Tibial nerve (tissue), 4 donors: ENCODE measurements around the gene IP6K3. TPM values are rescaled to one million over a fixed set of nuclear protein-coding genes. Genes with fewer than 3 reads are reported as not detected.

Source experiments
- DNase-seq, 2 donors: peaks; one replicate each; pipeline ENCODE4 v3.0.0-alpha.2; 2019; ENCODE audit warnings: low spot score in 2 of 2
- H3K27ac ChIP-seq, 4 donors: fragments of 200-600 bp; sonication (generic) in 3 of 4; one replicate each; pipeline ENCODE4 v1.5.1; 2017 to 2019; ENCODE audit warnings: mild to moderate bottlenecking in 1 of 4
- H3K27me3 ChIP-seq, 2 donors: fragments of 200-600 bp; sonication (generic) in 1 of 2; one replicate each; pipeline versions ENCODE4 v1.5.1 to v1.6.0; 2017 to 2019
- H3K36me3 ChIP-seq, 3 donors: fragments of 200-600 bp; sonication (generic); one replicate each; pipeline ENCODE4 v1.5.1; 2018 to 2019
- H3K4me1 ChIP-seq, 4 donors: fragments of 200-600 bp; sonication (generic) in 3 of 4; one replicate each; pipeline ENCODE4 v1.5.1; 2017 to 2019
- H3K4me3 ChIP-seq, 4 donors: fragments of 200-600 bp; sonication (generic) in 3 of 4; one replicate each; pipeline ENCODE4 v1.5.1; 2017 to 2019; ENCODE audit warnings: mild to moderate bottlenecking in 1 of 4, moderate library complexity in 1 of 4
- H3K9me3 ChIP-seq, 4 donors: fragments of 200-600 bp; sonication (generic) in 3 of 4; one replicate each; pipeline ENCODE4 v1.5.1; 2017 to 2019
- EP300 ChIP-seq, 2 donors: sonication (generic); formaldehyde crosslinking; IDR thresholded peaks; one replicate each; pipeline ENCODE4 v1.6.1; 2017; ENCODE audit warnings: antibody characterized with exemption in 2 of 2, mild to moderate bottlenecking in 1 of 2
- POLR2A ChIP-seq, 2 donors: fragments of 450-650 bp; IDR thresholded peaks; one replicate each; pipeline ENCODE4 v1.6.1; 2017; ENCODE audit warnings: antibody characterized with exemption in 2 of 2, mild to moderate bottlenecking in 2 of 2, moderate library complexity in 2 of 2
- WGBS, 2 donors: methylation state at CpG; one replicate each; pipeline ENCODE4 v1.1.5; 2018; 5-methylcytosine and 5-hydroxymethylcytosine counted together
- total RNA-seq, 4 donors: library from RNA; depleted of rRNA; stranded (reverse); fragments of >200 nt; gene quantifications; one replicate each; pipeline ENCODE4 v1.1.0, GENCODE V29; 2016
- TF ChIP-seq, protein P1 (sequence below), 5 experiments: fragments of 200-600 bp in 3 of 5; fragments of 450-650 bp in 2 of 5; sonication (generic) in 3 of 5; IDR thresholded peaks; one replicate each; pipeline ENCODE4 v1.5.1; 2016 to 2019; ENCODE audit warnings: antibody characterized with exemption in 5 of 5, mild to moderate bottlenecking in 3 of 5, moderate library complexity in 2 of 5

The IP6K3 gene
- total RNA-seq, 4 donors from 2014 or later, result 0.39 to 3.0 (median 1.7) TPM

DNA sequence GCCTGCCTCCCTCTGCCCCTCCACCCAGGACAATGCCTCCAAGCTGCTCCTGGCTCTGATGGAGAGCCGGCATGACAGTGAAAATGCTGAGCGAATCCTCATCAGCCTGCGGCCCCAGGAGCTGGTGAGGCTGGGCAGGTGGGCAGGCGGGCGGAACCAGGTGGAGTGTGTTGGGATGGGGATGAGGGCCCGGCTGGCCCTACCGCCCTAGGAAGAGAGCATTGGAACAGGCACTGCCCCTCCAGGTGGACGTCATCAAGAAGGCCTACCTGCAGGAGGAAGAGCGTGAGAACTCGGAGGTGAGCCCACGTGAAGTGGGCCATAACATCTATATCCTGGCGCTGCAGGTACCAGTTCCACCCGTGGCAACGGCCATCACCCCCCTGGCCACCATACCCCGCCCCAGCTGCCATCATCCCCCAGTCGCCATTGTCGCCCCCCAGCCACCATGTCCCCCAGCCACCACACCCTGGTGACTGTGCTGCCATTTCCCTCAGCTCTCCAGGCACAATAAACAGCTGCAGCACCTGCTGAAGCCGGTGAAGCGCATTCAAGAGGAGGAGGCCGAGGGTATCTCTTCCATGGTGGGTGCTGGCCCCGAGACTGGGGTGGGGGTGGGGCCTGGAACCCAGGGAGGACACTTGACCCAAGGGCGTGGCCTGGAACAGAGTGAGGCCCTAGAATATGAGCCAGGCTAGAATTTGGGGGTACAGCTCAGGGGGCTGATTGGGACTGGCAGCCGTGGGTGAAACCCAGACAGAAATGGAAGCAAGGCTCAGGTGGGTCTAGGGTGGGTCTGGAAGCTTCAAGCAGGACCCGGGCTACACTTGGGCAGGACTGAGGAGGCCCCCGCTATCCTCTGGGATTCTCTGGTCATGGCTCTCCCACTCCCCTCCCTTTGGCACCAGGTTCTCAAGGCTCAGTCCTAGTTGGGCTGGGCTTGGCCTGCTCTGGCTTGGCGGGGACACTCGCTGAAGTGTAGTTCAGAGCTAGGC lies 59.4 kb downstream of the IP6K3 start:
- H3K9me3 ChIP-seq, result no peaks in the 10 kb centered on the region
- DNase-seq, result no peak
- H3K27me3 ChIP-seq, result no peaks in the 10 kb centered on the region
- peaks cover 5 to 100% (median 42%) of the 10 kb centered on the region in 3 donors for H3K36me3 ChIP-seq
- WGBS, 2 donors, result 84 to 86% methylated on average over 27 of the region's 27 CpGs
- no peak overlapping the region for H3K4me3 ChIP-seq
- TF ChIP-seq POLR2A (IDR thresholded peaks at IDR 0.05), result no peak
- no peak for TF ChIP-seq EP300 (IDR thresholded peaks at IDR 0.05)
- TF ChIP-seq, protein P1, sequence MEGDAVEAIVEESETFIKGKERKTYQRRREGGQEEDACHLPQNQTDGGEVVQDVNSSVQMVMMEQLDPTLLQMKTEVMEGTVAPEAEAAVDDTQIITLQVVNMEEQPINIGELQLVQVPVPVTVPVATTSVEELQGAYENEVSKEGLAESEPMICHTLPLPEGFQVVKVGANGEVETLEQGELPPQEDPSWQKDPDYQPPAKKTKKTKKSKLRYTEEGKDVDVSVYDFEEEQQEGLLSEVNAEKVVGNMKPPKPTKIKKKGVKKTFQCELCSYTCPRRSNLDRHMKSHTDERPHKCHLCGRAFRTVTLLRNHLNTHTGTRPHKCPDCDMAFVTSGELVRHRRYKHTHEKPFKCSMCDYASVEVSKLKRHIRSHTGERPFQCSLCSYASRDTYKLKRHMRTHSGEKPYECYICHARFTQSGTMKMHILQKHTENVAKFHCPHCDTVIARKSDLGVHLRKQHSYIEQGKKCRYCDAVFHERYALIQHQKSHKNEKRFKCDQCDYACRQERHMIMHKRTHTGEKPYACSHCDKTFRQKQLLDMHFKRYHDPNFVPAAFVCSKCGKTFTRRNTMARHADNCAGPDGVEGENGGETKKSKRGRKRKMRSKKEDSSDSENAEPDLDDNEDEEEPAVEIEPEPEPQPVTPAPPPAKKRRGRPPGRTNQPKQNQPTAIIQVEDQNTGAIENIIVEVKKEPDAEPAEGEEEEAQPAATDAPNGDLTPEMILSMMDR (IDR thresholded peaks at IDR 0.05), result no peak
- peaks cover 0 to 39% (median 6%) of the 10 kb centered on the region in 4 donors for H3K4me1 ChIP-seq
- peak overlapping the region in 1 of 4 donors; percentile 3 for H3K27ac ChIP-seq

DNA sequence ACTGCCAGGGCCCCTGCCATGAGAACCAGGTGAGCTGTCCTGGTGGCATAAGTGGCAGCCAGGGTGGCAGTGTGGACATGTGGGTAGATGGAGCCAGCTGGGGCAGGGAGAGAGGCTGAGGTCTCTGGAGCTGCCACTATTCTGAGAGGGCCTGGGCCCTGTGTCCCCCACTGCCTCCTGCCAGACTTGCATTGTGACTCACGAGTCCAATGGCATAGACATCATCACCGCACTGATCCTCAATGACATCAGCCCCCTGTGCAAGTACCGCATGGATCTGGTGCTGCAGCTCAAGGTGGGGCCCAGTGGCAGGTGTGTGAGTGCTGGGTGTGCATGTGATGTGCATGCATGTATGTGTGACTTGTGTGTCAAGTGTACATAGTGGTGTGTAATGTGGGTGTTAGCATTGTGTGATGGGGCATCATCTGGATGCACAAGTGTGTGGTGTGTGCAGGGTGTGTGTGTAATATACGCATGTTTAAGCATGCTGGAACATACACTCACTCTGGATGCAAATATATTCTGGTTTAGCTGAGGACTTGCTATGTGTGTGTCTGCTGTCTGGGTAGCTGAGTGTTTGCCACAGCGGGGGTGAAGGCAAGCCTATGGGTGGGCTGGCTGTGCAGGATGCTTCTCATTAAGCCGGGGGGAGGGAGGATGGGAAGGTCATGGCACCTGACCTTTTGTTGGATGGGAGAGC lies 60.3 kb downstream of the IP6K3 start:
- TF ChIP-seq, protein P1 (IDR thresholded peaks at IDR 0.05), result no peak
- TF ChIP-seq POLR2A (IDR thresholded peaks at IDR 0.05) (no peak), EP300 (IDR thresholded peaks at IDR 0.05) (no peak)
- H3K4me1 ChIP-seq, result peaks cover 0 to 33% (median 2%) of the 10 kb centered on the region in 4 donors
- H3K4me3 ChIP-seq, result no peak overlapping the region
- H3K27ac ChIP-seq, result no peak overlapping the region
- no peak for DNase-seq
- no peaks in the 10 kb centered on the region for H3K9me3 ChIP-seq
- no peaks in the 10 kb centered on the region for H3K27me3 ChIP-seq
- WGBS, 2 donors, result 62% methylated on average over 5 to 6 of the region's 6 CpGs
- H3K36me3 ChIP-seq, result peaks cover 5 to 100% (median 43%) of the 10 kb centered on the region in 3 donors

DNA sequence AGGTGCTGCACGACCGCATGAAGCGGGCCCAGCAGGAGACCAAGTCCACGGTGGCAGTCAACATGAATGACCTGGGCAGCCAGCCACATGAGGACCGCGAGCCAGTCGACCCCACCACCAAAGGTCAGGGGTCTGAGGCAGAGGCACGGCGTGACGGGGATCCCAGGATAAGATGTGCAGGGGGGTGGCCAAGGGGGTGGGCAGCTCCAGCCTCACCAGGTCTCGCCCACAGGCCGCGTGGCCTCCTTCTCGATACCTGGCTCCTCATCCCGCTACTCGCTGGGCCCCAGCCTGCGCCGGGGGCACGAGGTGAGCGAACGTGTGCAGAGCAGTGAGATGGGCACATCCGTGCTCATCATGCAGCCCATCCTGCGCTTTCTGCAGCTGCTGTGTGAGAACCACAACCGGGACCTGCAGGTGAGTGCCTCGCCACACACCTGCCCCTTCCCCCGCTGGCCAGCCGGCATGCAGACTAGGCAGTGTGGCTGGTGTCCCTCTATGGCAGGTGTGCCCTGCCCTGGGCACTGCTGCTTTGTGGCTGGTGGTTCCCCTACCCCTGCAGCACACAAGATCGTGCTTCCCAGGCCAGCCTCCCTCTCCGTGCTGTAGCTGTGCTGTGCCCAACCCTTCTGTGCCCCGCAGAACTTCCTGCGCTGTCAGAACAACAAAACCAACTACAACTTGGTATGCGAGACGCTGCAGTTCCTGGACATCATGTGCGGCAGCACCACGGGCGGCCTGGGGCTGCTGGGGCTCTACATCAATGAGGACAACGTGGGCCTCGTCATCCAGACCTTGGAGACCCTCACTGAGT lies 61.1 kb downstream of the IP6K3 start:
- Histone ChIP-seq H3K27me3 (no peaks in the 10 kb centered on the region), H3K4me1 (peaks cover 0 to 30% (median 2%) of the 10 kb centered on the region in 4 donors), H3K9me3 (no peaks in the 10 kb centered on the region), H3K4me3 (no peak overlapping the region), H3K27ac (peak overlapping the region in 1 of 4 donors; percentile 69), H3K36me3 (peaks cover 5 to 100% (median 43%) of the 10 kb centered on the region in 3 donors)
- DNase-seq, result no peak
- TF ChIP-seq POLR2A (IDR thresholded peaks at IDR 0.05) (no peak), EP300 (IDR thresholded peaks at IDR 0.05) (no peak)
- TF ChIP-seq, protein P1 (IDR thresholded peaks at IDR 0.05), result no peak
- 80 to 85% methylated on average over 29 to 37 of the region's 38 CpGs for WGBS, 2 donors

DNA sequence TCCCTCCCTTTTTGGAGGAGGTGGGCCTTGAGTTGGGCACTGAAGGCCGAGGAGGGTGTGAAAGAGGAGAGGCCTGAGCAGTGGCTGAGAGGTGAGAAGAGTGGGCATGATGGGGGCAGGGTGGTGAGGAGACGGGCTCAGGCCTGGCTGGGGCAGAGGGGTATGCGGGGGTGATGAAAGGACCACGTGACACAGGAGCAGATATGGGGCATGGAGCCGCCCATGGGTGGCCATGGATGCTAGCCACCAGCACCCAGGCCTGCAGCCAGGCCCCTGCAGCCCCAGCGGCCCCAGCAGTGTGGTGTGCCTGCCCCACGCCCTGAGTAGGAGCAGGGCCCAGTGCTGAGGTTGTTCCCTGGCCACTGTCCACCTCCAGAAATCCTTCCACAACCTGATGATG lies 61.7 kb downstream of the IP6K3 start:
- WGBS, 2 donors, result 84 to 90% methylated on average over 5 to 7 of the region's 7 CpGs
- Histone ChIP-seq H3K9me3 (no peaks in the 10 kb centered on the region), H3K4me1 (peaks cover 0 to 25% (median 2%) of the 10 kb centered on the region in 4 donors), H3K36me3 (peaks cover 5 to 100% (median 49%) of the 10 kb centered on the region in 3 donors), H3K27ac (peak overlapping the region in 2 of 4 donors; percentile 69 to 80), H3K4me3 (no peak overlapping the region), H3K27me3 (no peaks in the 10 kb centered on the region)
- TF ChIP-seq EP300 (IDR thresholded peaks at IDR 0.05) (no peak), POLR2A (IDR thresholded peaks at IDR 0.05) (no peak)
- TF ChIP-seq, protein P1 (IDR thresholded peaks at IDR 0.05), result no peak
- DNase-seq, result no peak
